ENCODE data around the gene SUGP1. TPM values are rescaled to one million over a fixed set of nuclear protein-coding genes. Genes with fewer than 3 reads are reported as not detected.

SUGP1 gene
- total RNA-seq, result 10 to 100 TPM; 29.7 to 51.0 (median 39.8) TPM

DNA sequence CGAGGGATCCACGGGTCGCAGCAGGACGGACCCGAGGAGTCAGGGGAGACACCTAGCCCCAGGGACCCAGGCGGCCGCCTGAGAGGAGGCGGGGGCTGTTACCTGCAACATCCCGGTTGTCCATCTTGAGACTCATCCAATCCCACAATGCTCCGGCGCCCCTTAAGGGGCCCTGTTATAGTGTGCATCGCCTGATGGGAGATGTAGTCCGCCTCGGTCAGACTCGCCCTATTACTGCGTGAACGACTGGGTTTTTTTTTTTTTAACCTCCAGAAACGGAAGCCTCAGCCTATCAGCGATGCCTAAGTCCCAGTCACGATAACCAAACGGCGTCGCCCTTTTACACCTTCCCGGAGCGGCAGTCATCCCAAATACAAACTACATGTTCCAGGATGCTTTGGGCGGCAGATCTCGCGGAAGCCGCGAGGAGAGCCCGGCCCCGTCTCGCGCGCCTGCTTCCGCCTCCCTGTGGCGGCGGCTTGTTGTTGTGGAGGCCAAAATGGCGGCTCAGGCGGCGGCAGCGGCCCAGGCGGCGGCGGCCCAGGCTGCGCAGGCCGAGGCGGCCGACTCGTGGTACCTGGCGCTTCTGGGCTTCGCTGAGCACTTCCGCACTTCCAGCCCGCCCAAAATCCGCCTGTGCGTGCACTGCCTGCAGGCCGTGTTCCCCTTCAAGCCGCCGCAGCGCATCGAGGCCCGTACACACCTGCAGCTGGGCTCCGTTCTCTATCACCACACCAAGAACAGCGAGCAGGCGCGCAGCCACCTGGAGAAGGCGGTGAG lies at the start of gene SUGP1, which contains the start of gene MAU2:
Gene SUGP1 (minus strand): TSS at position 149 of the 780 bp plus-strand sequence. CDS start 13 bp downstream, at position 136.
Gene MAU2 (plus strand): TSS at position 469 of the 780 bp plus-strand sequence. CDS start 31 bp downstream, at position 500.
- intact Hi-C loops (cut with DNase I; ENCODE audit: low total_unique reads) (loop anchor here (2.0 to 5.0 kb wide), 4 partner anchors 87 to 342 kb away; partner anchors contain the start of genes ATP13A1, BORCS8, GATAD2A and RFXANK), in situ Hi-C loops (cut with MboI; ENCODE audit: low sequenced_read_pairs in 4 of 4) (no loop called here)
- peak; percentile 88 to 97 for ATAC-seq
- H3K27me3 ChIP-seq, result no peaks in the 10 kb centered on the region
- peaks cover 0 to 9% of the 10 kb centered on the region in 2 donors for H3K36me3 ChIP-seq
- no peaks in the 10 kb centered on the region for H3K9me3 ChIP-seq
- H3K27ac ChIP-seq, result peak within 1 kb of the TSS; percentile 88 to 98 (median 92)
- peak; percentile 28 to 75 for TF ChIP-seq POLR2A (IDR thresholded peaks at IDR 0.05)
- peak in 4 of 5 experiments; percentile 43 to 62 (median 48) for TF ChIP-seq CTCF (IDR thresholded peaks at IDR 0.05 in 4 of 5, conservative IDR thresholded peaks at IDR 0.05 in 1 of 5)
- peaks cover 48 to 57% of the 10 kb centered on the region in 2 donors for H3K4me1 ChIP-seq
- peak within 1 kb of the TSS; percentile 80 to 96 (median 93) for H3K4me3 ChIP-seq
- DNase-seq, result peak; percentile 83 to 87

GRCh38 chr19:19368087-19368486 lies 47.8 kb upstream of the SUGP1 start:
- intact Hi-C loops (cut with DNase I; ENCODE audit: low total_unique reads) (no loop called here), in situ Hi-C loops (cut with MboI; ENCODE audit: low sequenced_read_pairs in 4 of 4) (loop anchor here in 3 of 4 donors (5.0 kb wide), 2 partner anchors 119 to 124 kb away; no protein-coding TSS in a partner anchor)
- no peaks in the 10 kb centered on the region for H3K4me1 ChIP-seq
- no peak overlapping the region for H3K27ac ChIP-seq
- H3K27me3 ChIP-seq, result no peaks in the 10 kb centered on the region
- ATAC-seq (no peak), DNase-seq (no peak)
- H3K9me3 ChIP-seq, result no peaks in the 10 kb centered on the region
- TF ChIP-seq POLR2A (IDR thresholded peaks at IDR 0.05) (no peak), CTCF (IDR thresholded peaks at IDR 0.05 in 4 of 5, conservative IDR thresholded peaks at IDR 0.05 in 1 of 5) (no peak)
- no peaks in the 10 kb centered on the region for H3K36me3 ChIP-seq
- H3K4me3 ChIP-seq, result no peak overlapping the region

DNA sequence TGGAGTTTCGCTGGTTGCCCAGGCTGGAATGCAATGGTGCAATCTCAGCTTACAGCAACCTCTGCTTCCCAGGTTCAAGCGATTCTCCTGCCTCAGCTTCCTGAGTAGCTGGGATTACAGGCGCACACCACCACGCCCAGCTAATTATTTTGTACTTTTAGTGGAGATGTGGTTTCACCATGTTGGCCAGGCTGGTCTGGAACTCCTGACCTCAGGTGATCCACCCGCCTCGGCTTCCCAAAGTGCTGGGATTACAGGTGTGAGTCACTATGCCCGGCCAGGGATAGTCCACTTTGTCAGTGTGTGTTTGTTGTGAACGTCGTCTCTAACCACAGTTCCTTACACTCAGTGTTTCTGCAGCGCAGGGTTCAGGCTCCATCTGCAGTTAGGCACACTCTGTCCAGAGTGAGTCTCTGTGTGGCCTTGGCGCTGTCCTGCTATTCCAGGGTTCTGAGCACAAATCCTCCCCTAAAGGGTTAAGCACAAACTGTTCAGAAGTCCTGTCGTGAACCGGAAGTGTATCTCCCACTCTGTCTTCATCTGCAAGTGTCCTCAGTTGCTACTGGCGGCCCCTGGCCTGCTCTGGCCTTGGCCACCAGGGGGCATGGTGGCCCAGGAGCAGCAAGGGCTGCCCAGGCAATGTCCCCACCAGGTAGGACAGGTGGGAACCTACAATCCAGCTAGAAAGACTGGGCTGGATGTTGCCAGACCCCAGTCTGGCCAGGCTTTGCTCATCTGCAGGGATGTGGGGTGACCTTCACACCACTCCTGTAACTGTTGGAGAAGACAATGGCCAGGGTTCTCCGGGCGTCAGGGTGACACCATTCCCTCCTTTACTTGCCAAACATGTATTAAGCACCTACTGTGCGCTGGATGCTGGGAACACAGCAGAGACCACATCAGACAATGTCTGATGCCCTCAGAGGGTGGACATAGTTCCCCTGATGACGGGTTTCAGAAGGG lies 46.4 kb upstream of the SUGP1 start:
- Histone ChIP-seq H3K27me3 (no peaks in the 10 kb centered on the region), H3K4me3 (no peak overlapping the region), H3K4me1 (no peaks in the 10 kb centered on the region), H3K27ac (peak overlapping the region in 1 of 4 donors; percentile 22), H3K9me3 (no peaks in the 10 kb centered on the region), H3K36me3 (no peaks in the 10 kb centered on the region)
- DNase-seq, result peak; percentile 18 to 70
- in situ Hi-C loops (cut with MboI; ENCODE audit: low sequenced_read_pairs in 4 of 4), result loop anchor here in 3 of 4 donors (5.0 kb wide), 2 partner anchors 121 to 126 kb away; no protein-coding TSS in a partner anchor
- intact Hi-C loops (cut with DNase I; ENCODE audit: low total_unique reads), result loop anchor here (1.0 kb wide), 2 partner anchors 41 to 124 kb away; no protein-coding TSS in a partner anchor
- peak; percentile 84 for ATAC-seq
- peak; percentile 90 to 96 (median 94) for TF ChIP-seq CTCF (IDR thresholded peaks at IDR 0.05 in 4 of 5, conservative IDR thresholded peaks at IDR 0.05 in 1 of 5)
- TF ChIP-seq POLR2A (IDR thresholded peaks at IDR 0.05), result no peak

- intact Hi-C loops (cut with DNase I; ENCODE audit: low total_unique reads), result no loop called here
- no peak for TF ChIP-seq CTCF (IDR thresholded peaks at IDR 0.05 in 4 of 5, conservative IDR thresholded peaks at IDR 0.05 in 1 of 5)
- TF ChIP-seq POLR2A (IDR thresholded peaks at IDR 0.05), result no peak
- in situ Hi-C loops (cut with MboI; ENCODE audit: low sequenced_read_pairs in 4 of 4), result loop anchor here in 1 of 4 donors (5.0 kb wide), 1 partner anchor 130 kb away; no protein-coding TSS in a partner anchor
Observed at GRCh38 chr19:19362075-19362474, 41.8 kb upstream of the SUGP1 start.

More at GRCh38 chr19:19362075-19362474, 41.8 kb upstream of the SUGP1 start:
- H3K4me1 ChIP-seq, result no peaks in the 10 kb centered on the region
- H3K27ac ChIP-seq, result no peak overlapping the region
- DNase-seq (no peak), ATAC-seq (no peak)
- H3K36me3 ChIP-seq, result peaks cover 0 to 6% of the 10 kb centered on the region in 2 donors
- H3K27me3 ChIP-seq, result no peaks in the 10 kb centered on the region
- H3K4me3 ChIP-seq, result no peak overlapping the region
- no peaks in the 10 kb centered on the region for H3K9me3 ChIP-seq
